Mucosa of descending colon (tissue), 3 donors: Measurements from ENCODE around the gene ALPI. TPM values are rescaled to one million over a fixed set of nuclear protein-coding genes. Genes with fewer than 3 reads are reported as not detected.
A peak's percentile ranks its signal among the peaks of the same experiment; 100 is the strongest.

Experiments used
- ATAC-seq: fragments of 200-7000 bp; cut with Tn5 transposase; one replicate; pipeline ENCODE4 v1.9.1; 2020; ENCODE audit warnings: mild to moderate bottlenecking, moderate library complexity
- DNase-seq, 3 donors: peaks; one replicate each; pipeline ENCODE4 v3.0.0-alpha.2; 2020
- H3K36me3 ChIP-seq: fragments of 200-600 bp; one replicate; pipeline ENCODE4 v1.8.0; 2021; ENCODE audit warnings: low read depth, mild to moderate bottlenecking
- H3K4me1 ChIP-seq: fragments of 200-600 bp; one replicate; pipeline ENCODE4 v1.8.0; 2021; ENCODE audit warnings: low read depth, mild to moderate bottlenecking
- H3K4me3 ChIP-seq: fragments of 200-600 bp; one replicate; pipeline ENCODE4 v1.8.0; 2021; ENCODE audit warnings: mild to moderate bottlenecking
- H3K9me3 ChIP-seq: fragments of 200-600 bp; one replicate; pipeline ENCODE4 v1.8.0; 2021; ENCODE audit warnings: mild to moderate bottlenecking
- CTCF ChIP-seq: fragments of 200-600 bp; IDR thresholded peaks from one replicate; pipeline ENCODE4 v1.8.0; 2022; ENCODE audit warnings: antibody characterized with exemption, mild to moderate bottlenecking
- intact Hi-C, 2 donors: fragments of 100-400 bp; cut with DNase I in 1 of 2; cut with micrococcal nuclease in 1 of 2; formaldehyde crosslinking; loops; one replicate each; pipeline versions ENCODE4 v1.11.0 to v1.11.1; 2022; cut with DNase I, micrococcal nuclease
- total RNA-seq, 3 donors: library from RNA; stranded (reverse); fragmentation: NEBNext Ultra II Directional in 2 of 3; extraction: Animal tissue kit (Norgen Biotek cat#: 25700) in 2 of 3; gene quantifications; one replicate each; pipeline versions ENCODE4 v1.2.1 to v1.2.4, GENCODE V29; 2021 to 2023
- donor health status: DM: no; HTN: no; CAD: no; lungs with moderate emphysema.
- donor health status: DM: no; HTN: no; CAD: no.
- donor health status: DM: no; HTN: yes; CAD: no.

ALPI gene
- total RNA-seq, 3 donors from 2014 or later, result 8.5 to 24.6 (median 24.4) TPM

GRCh38 chr2:232502511-232502910 is 46.6 kb downstream of the ALPI start:
- no peak for TF ChIP-seq CTCF
- ATAC-seq (no peak), DNase-seq (no peak)
- no peaks in the 10 kb centered on the region for H3K9me3 ChIP-seq
- H3K4me3 ChIP-seq, result no peak overlapping the region
- intact Hi-C loops, result no loop called here
- H3K36me3 ChIP-seq, result no peaks in the 10 kb centered on the region
- H3K4me1 ChIP-seq, result peaks cover 6% of the 10 kb centered on the region

- no peak overlapping the region for H3K4me3 ChIP-seq
- H3K4me1 ChIP-seq, result peaks cover 6% of the 10 kb centered on the region
- H3K9me3 ChIP-seq, result no peaks in the 10 kb centered on the region
- DNase-seq, result peak in 1 of 3 donors; percentile 36
- no peak for TF ChIP-seq CTCF
- H3K36me3 ChIP-seq, result no peaks in the 10 kb centered on the region
- peak; percentile 29 for ATAC-seq
- intact Hi-C loops, result no loop called here
Measured at GRCh38 chr2:232502911-232503808, 47.2 kb downstream of the ALPI start.

- ATAC-seq (no peak), DNase-seq (no peak)
- H3K4me1 ChIP-seq, result peaks cover 6% of the 10 kb centered on the region
- H3K4me3 ChIP-seq, result no peak overlapping the region
- TF ChIP-seq CTCF, result no peak
- intact Hi-C loops, result no loop called here
- no peaks in the 10 kb centered on the region for H3K36me3 ChIP-seq
- H3K9me3 ChIP-seq, result no peaks in the 10 kb centered on the region
Measured at GRCh38 chr2:232503809-232504323, 47.9 kb downstream of the ALPI start.

GRCh38 chr2:232504438-232504837 is 48.5 kb downstream of the ALPI start:
- Histone ChIP-seq H3K4me1 (peaks cover 6% of the 10 kb centered on the region), H3K9me3 (no peaks in the 10 kb centered on the region), H3K4me3 (no peak overlapping the region), H3K36me3 (no peaks in the 10 kb centered on the region)
- no peak for TF ChIP-seq CTCF
- intact Hi-C loops, result no loop called here
- no peak for ATAC-seq
- DNase-seq, result no peak

- no peak for TF ChIP-seq CTCF
- no peak for ATAC-seq
- no peak for DNase-seq
- intact Hi-C loops, result no loop called here
- Histone ChIP-seq H3K9me3 (no peaks in the 10 kb centered on the region), H3K36me3 (no peaks in the 10 kb centered on the region), H3K4me3 (no peak overlapping the region), H3K4me1 (peaks cover 6% of the 10 kb centered on the region)
Measured at GRCh38 chr2:232505856-232506255, 49.9 kb downstream of the ALPI start.
